Mesothelial cell of epicardium (in vitro differentiated cells): ENCODE data around the gene COQ8B. TPM values are rescaled to one million over a fixed set of nuclear protein-coding genes. Genes with fewer than 3 reads are reported as not detected.

Experiments used
- DNase-seq, 2 experiments: peaks; one replicate each; pipeline ENCODE4 v3.0.0; 2021; ENCODE audit warnings: low spot score in 2 of 2; ENCODE audit not compliant: unreplicated experiment in 2 of 2
- H3K27ac Mint-ChIP-seq: 2 replicates; pipeline ENCODE4 v1.8.0; 2021; ENCODE audit warnings: mixed read lengths
- H3K27me3 Mint-ChIP-seq: 2 replicates; pipeline ENCODE4 v1.8.0; 2021; ENCODE audit warnings: low read depth, mixed read lengths
- H3K36me3 Mint-ChIP-seq: 2 replicates; pipeline ENCODE4 v1.8.0; 2021; ENCODE audit warnings: mixed read lengths
- H3K4me1 Mint-ChIP-seq: 2 replicates; pipeline ENCODE4 v1.8.0; 2021; ENCODE audit warnings: mixed read lengths
- H3K4me3 Mint-ChIP-seq: 2 replicates; pipeline ENCODE4 v1.8.0; 2021; ENCODE audit warnings: mild to moderate bottlenecking, moderate library complexity, mixed read lengths
- H3K9me3 Mint-ChIP-seq: 2 replicates; pipeline ENCODE4 v1.8.0; 2021; ENCODE audit warnings: mixed read lengths
- CTCF ChIP-seq: fragments of 200-600 bp; sonication (generic); IDR thresholded peaks from one replicate; pipeline ENCODE4 v1.5.0; 2021; ENCODE audit warnings: antibody characterized with exemption; ENCODE audit not compliant: unreplicated experiment
- total RNA-seq: library from RNA; stranded (reverse); gene quantifications from 3 replicates; pipeline ENCODE4 v1.2.1, GENCODE V29; 2021

The COQ8B gene
- total RNA-seq, 1 donor from 2014 or later: 58.3 TPM

DNA sequence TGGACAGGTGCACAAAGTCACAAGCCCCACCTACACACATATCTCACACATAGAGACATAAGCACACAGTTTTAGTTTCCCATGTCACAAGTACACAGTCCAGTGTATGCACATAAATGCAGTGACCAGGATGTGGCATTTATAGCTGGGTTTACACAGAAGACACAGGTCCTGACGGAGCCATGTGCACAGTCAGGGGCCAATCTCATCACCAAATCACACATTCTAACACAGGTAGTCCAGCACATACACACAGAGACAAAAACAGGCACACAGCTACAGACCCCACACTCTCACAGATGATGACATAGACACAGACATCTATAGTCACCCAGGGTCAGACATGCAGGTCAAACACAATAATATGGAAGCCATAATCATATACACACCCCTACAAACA, 28.4 kb downstream of the COQ8B start:
- Mint-ChIP-seq H3K4me1 (peaks cover 3% of the 10 kb centered on the region), H3K36me3 (peaks cover 18% of the 10 kb centered on the region), H3K27me3 (no peaks in the 10 kb centered on the region), H3K4me3 (no peak overlapping the region), H3K27ac (no peak overlapping the region), H3K9me3 (no peaks in the 10 kb centered on the region)
- DNase-seq: no peak
- no peak for TF ChIP-seq CTCF

- Mint-ChIP-seq H3K36me3 (peaks cover 18% of the 10 kb centered on the region), H3K27ac (no peak overlapping the region), H3K27me3 (no peaks in the 10 kb centered on the region), H3K4me1 (peaks cover 3% of the 10 kb centered on the region), H3K9me3 (no peaks in the 10 kb centered on the region), H3K4me3 (no peak overlapping the region)
- no peak for DNase-seq
- TF ChIP-seq CTCF: no peak
Observed at GRCh38 chr19:40687525-40688016, 29.1 kb downstream of the COQ8B start.

DNA sequence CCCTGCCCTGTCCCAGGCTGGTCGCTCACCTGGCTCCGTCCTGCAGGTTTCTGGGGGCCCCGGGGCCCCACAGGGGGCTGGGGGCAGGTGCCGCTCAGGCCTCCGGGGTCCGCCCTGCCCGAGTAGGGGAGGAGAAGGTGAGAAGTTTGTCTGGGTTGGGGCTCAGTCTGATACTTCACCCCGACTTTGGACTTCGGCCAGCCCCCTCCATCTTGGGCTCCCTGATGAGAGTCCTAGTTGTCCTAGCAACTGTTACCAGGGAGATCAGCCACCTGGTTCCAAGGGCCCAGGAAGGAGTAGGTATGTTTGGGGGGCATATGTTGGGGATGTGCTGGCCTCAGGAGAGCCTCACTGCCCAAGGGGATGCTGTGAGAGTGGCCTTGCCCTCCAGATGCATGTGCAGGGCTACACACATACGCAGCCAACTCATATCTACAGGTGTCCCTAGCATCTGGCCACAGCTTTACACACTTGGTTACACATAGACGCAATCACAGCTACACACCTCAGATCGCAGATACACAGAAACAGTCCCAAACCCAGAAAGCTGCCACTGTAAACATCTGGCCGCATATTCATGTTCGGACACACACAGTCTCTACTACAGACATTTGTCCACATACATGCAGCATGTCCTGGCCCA, 29.7 kb downstream of the COQ8B start:
- peaks cover 3% of the 10 kb centered on the region for H3K4me1 Mint-ChIP-seq
- no peaks in the 10 kb centered on the region for H3K9me3 Mint-ChIP-seq
- DNase-seq: no peak
- TF ChIP-seq CTCF: no peak
- no peak overlapping the region for H3K4me3 Mint-ChIP-seq
- H3K27ac Mint-ChIP-seq: no peak overlapping the region
- no peaks in the 10 kb centered on the region for H3K27me3 Mint-ChIP-seq
- peaks cover 18% of the 10 kb centered on the region for H3K36me3 Mint-ChIP-seq

- DNase-seq: no peak
- Mint-ChIP-seq H3K36me3 (peaks cover 24% of the 10 kb centered on the region), H3K4me1 (no peaks in the 10 kb centered on the region), H3K27me3 (no peaks in the 10 kb centered on the region), H3K9me3 (no peaks in the 10 kb centered on the region), H3K27ac (no peak overlapping the region), H3K4me3 (no peak overlapping the region)
- no peak for TF ChIP-seq CTCF
Observed at GRCh38 chr19:40685563-40685962, 31.1 kb downstream of the COQ8B start.

- Mint-ChIP-seq H3K9me3 (no peaks in the 10 kb centered on the region), H3K36me3 (peaks cover 24% of the 10 kb centered on the region), H3K4me1 (no peaks in the 10 kb centered on the region), H3K4me3 (no peak overlapping the region), H3K27me3 (no peaks in the 10 kb centered on the region), H3K27ac (no peak overlapping the region)
- no peak for DNase-seq
- TF ChIP-seq CTCF: no peak
Observed at GRCh38 chr19:40685016-40685526, 31.6 kb downstream of the COQ8B start.

- no peaks in the 10 kb centered on the region for H3K27me3 Mint-ChIP-seq
Observed at GRCh38 chr19:40684280-40684679, 32.4 kb downstream of the COQ8B start.

More at GRCh38 chr19:40684280-40684679, 32.4 kb downstream of the COQ8B start:
- Mint-ChIP-seq H3K27ac (no peak overlapping the region), H3K36me3 (peaks cover 27% of the 10 kb centered on the region), H3K4me1 (no peaks in the 10 kb centered on the region), H3K9me3 (no peaks in the 10 kb centered on the region), H3K4me3 (no peak overlapping the region)
- no peak for TF ChIP-seq CTCF
- no peak for DNase-seq
